ENCODE measurements around the gene SCYGR1.
A peak's percentile ranks its signal among the peaks of the same experiment; 100 is the strongest.

SCYGR1 gene

GRCh38 chr2:227420087-227421052, 32.6 kb upstream of the SCYGR1 start:
- no peak for DNase-seq (ENCODE audit: low read depth)
- TF ChIP-seq CTCF (IDR thresholded peaks at IDR 0.05; ENCODE audit: insufficient read depth, low read depth, low read length, missing control alignments): no peak
- H3K4me3 ChIP-seq (ENCODE audit: low read depth, low read length): no peak overlapping the region

DNA sequence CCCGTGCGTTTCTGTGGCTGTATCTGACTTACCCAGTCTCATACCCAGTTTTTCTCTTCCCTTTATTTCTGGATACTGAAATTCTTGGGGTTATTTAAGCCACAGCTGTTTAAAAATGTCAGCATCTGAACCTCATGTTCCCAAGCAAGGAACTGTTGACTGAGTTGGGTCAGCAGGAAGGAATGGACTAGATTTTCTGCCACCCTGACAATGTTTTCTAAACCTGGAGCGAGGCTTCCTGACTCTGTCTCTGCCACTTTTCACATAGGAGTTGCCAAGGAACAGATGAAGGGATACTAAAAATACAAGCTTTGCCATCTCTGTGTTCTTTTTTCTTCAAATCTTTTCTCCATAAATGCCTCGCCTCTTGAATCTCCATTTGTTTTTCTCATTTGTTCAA, 29.0 kb upstream of the SCYGR1 start:
- DNase-seq (ENCODE audit: low read depth): no peak
- no peak for TF ChIP-seq CTCF (IDR thresholded peaks at IDR 0.05; ENCODE audit: insufficient read depth, low read depth, low read length, missing control alignments)
- no peak overlapping the region for H3K4me3 ChIP-seq (ENCODE audit: low read depth, low read length)

GRCh38 chr2:227415538-227416424, 28.0 kb upstream of the SCYGR1 start:
- H3K4me3 ChIP-seq (ENCODE audit: low read depth, low read length): no peak overlapping the region
- TF ChIP-seq CTCF (IDR thresholded peaks at IDR 0.05; ENCODE audit: insufficient read depth, low read depth, low read length, missing control alignments): no peak
- DNase-seq (ENCODE audit: low read depth): peak; percentile 60

DNA sequence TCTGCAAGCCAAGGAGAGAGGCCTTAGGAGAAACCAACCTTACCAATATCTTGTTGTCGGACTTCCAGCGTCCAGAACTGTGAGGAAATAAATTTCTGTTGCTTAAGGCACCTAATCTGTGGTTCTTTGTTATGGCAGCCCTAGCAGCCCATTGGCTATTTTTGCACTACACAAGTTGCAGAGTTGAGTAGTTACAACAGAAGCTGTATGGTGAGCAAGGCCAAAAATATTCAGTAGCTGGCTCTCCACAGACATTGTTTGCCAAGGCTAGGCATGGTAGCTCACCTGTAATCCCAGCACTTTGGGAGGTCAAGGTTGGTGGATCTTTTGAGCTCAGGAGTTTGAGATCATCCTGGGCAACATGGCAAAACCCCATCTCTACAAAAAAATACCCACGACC, 27.1 kb upstream of the SCYGR1 start:
- no peak overlapping the region for H3K4me3 ChIP-seq (ENCODE audit: low read depth, low read length)
- TF ChIP-seq CTCF (IDR thresholded peaks at IDR 0.05; ENCODE audit: insufficient read depth, low read depth, low read length, missing control alignments): no peak
- no peak for DNase-seq (ENCODE audit: low read depth)

GRCh38 chr2:227413371-227413770, 25.6 kb upstream of the SCYGR1 start:
- TF ChIP-seq CTCF (IDR thresholded peaks at IDR 0.05; ENCODE audit: insufficient read depth, low read depth, low read length, missing control alignments): no peak
- no peak overlapping the region for H3K4me3 ChIP-seq (ENCODE audit: low read depth, low read length)
- DNase-seq (ENCODE audit: low read depth): no peak

DNA sequence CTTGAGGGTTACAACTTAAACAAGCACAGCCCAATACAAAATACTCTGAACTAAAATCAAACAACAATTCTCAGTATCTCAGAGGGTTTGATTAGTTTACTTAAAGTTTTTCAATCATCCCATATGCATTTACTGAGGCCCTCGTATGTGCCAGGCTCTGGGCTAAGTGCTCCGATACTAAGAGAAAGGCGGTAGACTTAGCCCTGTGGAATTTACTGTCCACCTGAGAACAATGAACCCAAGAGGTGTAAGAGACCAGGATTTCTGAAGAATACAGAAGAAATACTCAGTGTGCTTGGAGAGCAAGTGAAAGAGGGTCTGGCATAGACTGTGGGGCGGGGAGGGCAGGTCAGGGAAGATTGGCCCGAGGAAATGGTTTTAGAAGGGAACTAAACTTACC, 25.1 kb upstream of the SCYGR1 start:
- no peak for DNase-seq (ENCODE audit: low read depth)
- TF ChIP-seq CTCF (IDR thresholded peaks at IDR 0.05; ENCODE audit: insufficient read depth, low read depth, low read length, missing control alignments): no peak
- no peak overlapping the region for H3K4me3 ChIP-seq (ENCODE audit: low read depth, low read length)

Data from GM12865 (cell line).